GM12873 (cell line): ENCODE measurements around the gene TEX28.

Experiments
- CTCF ChIP-seq: IDR thresholded peaks from 2 replicates; pipeline ENCODE4 v1.5.1; 2012; ENCODE audit warnings: low read depth, mild to moderate bottlenecking, moderate library complexity, low read length, control low read depth; ENCODE audit not compliant: insufficient read depth; ENCODE audit errors: missing control alignments

TEX28 gene

GRCh38 chrX:154327038-154327820, 32.3 kb upstream of the TEX28 start:
- TF ChIP-seq CTCF: no peak

DNA sequence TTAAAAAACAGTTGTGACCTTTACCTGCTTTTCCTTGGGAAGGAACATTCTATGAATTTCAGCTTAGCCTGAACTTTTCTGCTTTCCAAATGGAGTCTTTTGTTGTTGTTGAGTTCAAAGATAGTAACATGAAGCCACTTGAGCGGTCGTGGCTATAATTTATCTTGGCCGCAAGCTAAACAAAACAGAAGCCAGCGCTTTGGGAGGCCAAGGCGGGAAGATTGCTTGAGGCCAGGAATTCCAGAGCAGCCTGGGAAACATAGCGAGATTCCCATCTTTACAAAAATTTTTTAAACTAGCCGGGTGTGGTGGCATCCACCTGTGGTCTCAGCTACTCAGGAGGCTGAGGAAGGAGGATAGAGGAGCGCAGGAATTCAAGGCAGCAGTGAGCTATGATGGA, 30.6 kb upstream of the TEX28 start:
- no peak for TF ChIP-seq CTCF

- no peak for TF ChIP-seq CTCF
Observed at GRCh38 chrX:154323537-154323936, 28.6 kb upstream of the TEX28 start.

- TF ChIP-seq CTCF: peak; percentile 10
Observed at GRCh38 chrX:154322890-154323289, 28.0 kb upstream of the TEX28 start.

GRCh38 chrX:154321594-154321993, 26.7 kb upstream of the TEX28 start:
- TF ChIP-seq CTCF: peak; percentile 37

DNA sequence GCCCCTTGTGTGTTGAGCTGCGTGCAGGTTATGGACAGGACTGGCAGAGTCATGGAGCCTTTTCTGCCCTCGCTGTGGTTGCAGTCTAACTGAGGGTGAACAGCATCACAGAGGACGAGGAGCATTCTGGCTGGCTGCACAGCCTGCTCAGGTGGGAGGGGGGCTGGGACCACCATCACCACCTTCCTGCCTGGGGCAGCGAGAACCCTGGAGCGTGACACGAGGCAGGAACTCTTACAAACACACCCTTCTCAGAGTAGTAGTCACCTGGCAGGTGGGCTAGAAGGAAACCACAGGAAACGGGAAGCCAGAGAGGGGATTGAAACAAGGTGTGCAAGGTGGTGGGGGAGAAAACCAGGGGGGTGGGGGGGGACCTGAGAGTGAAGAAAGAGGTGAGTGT, 26.2 kb upstream of the TEX28 start:
- no peak for TF ChIP-seq CTCF

- TF ChIP-seq CTCF: no peak
Observed at GRCh38 chrX:154320406-154320805, 25.5 kb upstream of the TEX28 start.
